Measurements from ENCODE around the gene ZNF613. TPM values are rescaled to one million over a fixed set of nuclear protein-coding genes. Genes with fewer than 3 reads are reported as not detected.
A peak's percentile ranks its signal among the peaks of the same experiment; 100 is the strongest.
"Not testable (repeated sequence)": the region's sequence is repeated elsewhere in the genome, so short reads cannot be mapped to it uniquely, and the experiment has no call there.

Gene ZNF613
- total RNA-seq, 6 experiments from 2014 or later: 0.87 to 2.7 (median 2.2) TPM

- no peak overlapping the region for H3K4me3 ChIP-seq
- intact Hi-C loops (cut with DNase I): no loop called here
- peaks cover 0 to 39% (median 18%) of the 10 kb centered on the region in 4 donors for H3K36me3 ChIP-seq
- no peaks in the 10 kb centered on the region for H3K27me3 ChIP-seq
- ATAC-seq (no peak), DNase-seq (no peak)
- TF ChIP-seq CTCF (IDR thresholded peaks at IDR 0.05): no peak
- H3K9me3 ChIP-seq: peaks cover 0 to 67% (median 39%) of the 10 kb centered on the region in 4 donors
- no peak overlapping the region for H3K27ac ChIP-seq
- H3K4me1 ChIP-seq: no peaks in the 10 kb centered on the region
- WGBS (ENCODE audit: insufficient coverage, low coverage, low lambda C conversion rate, missing lambda C conversion rate): 50% methylated on average over 1 of the region's 1 CpG
Measured at GRCh38 chr19:51946602-51947001, 19.3 kb downstream of the ZNF613 start.

GRCh38 chr19:51948975-51949374 is 21.7 kb downstream of the ZNF613 start:
- Histone ChIP-seq H3K4me3 (no peak overlapping the region), H3K27ac (no peak overlapping the region), H3K4me1 (no peaks in the 10 kb centered on the region), H3K36me3 (peaks cover 0 to 15% (median 7%) of the 10 kb centered on the region in 4 donors), H3K9me3 (peaks cover 0 to 54% (median 31%) of the 10 kb centered on the region in 4 donors), H3K27me3 (no peaks in the 10 kb centered on the region)
- TF ChIP-seq POLR2A (IDR thresholded peaks at IDR 0.05): no peak
- no peak for TF ChIP-seq CTCF (IDR thresholded peaks at IDR 0.05)
- 11% methylated on average over 20 of the region's 25 CpGs for WGBS (ENCODE audit: insufficient coverage, low coverage, low lambda C conversion rate, missing lambda C conversion rate)
- DNase-seq (peak in 1 of 3 donors; percentile 37), ATAC-seq (peak in 2 of 4 donors; percentile 43 to 59)
- intact Hi-C loops (cut with DNase I): no loop called here

- ATAC-seq; H3K4me3 ChIP-seq; H3K36me3 ChIP-seq; H3K27me3 ChIP-seq; H3K27ac ChIP-seq; DNase-seq; intact Hi-C loops (cut with DNase I); H3K4me1 ChIP-seq; H3K9me3 ChIP-seq: not testable (repeated sequence)
- WGBS (ENCODE audit: insufficient coverage, low coverage, low lambda C conversion rate, missing lambda C conversion rate): 56% methylated on average over 4 of the region's 4 CpGs
Measured at GRCh38 chr19:51957846-51958245, 30.6 kb downstream of the ZNF613 start.

- H3K4me1 ChIP-seq: no peaks in the 10 kb centered on the region
- peaks cover 0 to 18% (median 10%) of the 10 kb centered on the region in 4 donors for H3K9me3 ChIP-seq
- no peak for TF ChIP-seq CTCF (IDR thresholded peaks at IDR 0.05)
- no peak for TF ChIP-seq POLR2A (IDR thresholded peaks at IDR 0.05)
- intact Hi-C loops (cut with DNase I): no loop called here
- no peak for ATAC-seq
- no peak overlapping the region for H3K27ac ChIP-seq
- H3K4me3 ChIP-seq: no peak overlapping the region
- peaks cover 0 to 2% (median under 1%) of the 10 kb centered on the region in 4 donors for H3K36me3 ChIP-seq
- H3K27me3 ChIP-seq: no peaks in the 10 kb centered on the region
- DNase-seq: no peak
- 80% methylated on average over 4 of the region's 4 CpGs for WGBS (ENCODE audit: insufficient coverage, low coverage, low lambda C conversion rate, missing lambda C conversion rate)
Measured at GRCh38 chr19:51959791-51960190, 32.5 kb downstream of the ZNF613 start.

GRCh38 chr19:51960621-51961233 is 33.5 kb downstream of the ZNF613 start:
- not testable (repeated sequence) for DNase-seq, H3K27ac ChIP-seq, ATAC-seq

More at GRCh38 chr19:51960621-51961233, 33.5 kb downstream of the ZNF613 start:
- H3K27me3 ChIP-seq; H3K4me1 ChIP-seq; intact Hi-C loops (cut with DNase I); H3K4me3 ChIP-seq: not testable (repeated sequence)
- Histone ChIP-seq H3K36me3 (peaks cover 0 to 12% (median 10%) of the 10 kb centered on the region in 4 donors), H3K9me3 (peaks cover 0 to 24% (median 15%) of the 10 kb centered on the region in 4 donors)
- 7% methylated on average over 3 of the region's 7 CpGs for WGBS (ENCODE audit: insufficient coverage, low coverage, low lambda C conversion rate, missing lambda C conversion rate)

Measured in right lobe of liver (tissue), 6 donors.